Fibroblast of mammary gland (primary cell): ENCODE data around the gene PLA2G4B.
A peak's percentile ranks its signal among the peaks of the same experiment; 100 is the strongest.

ENCODE experiments used
- DNase-seq: peaks from one replicate; pipeline ENCODE4 v3.0.0-alpha.2; 2010; ENCODE audit warnings: low read depth
- H3K4me3 ChIP-seq: 2 replicates; pipeline ENCODE4 v1.5.1; 2011; ENCODE audit warnings: low read depth, mild to moderate bottlenecking, low read length, moderate library complexity; ENCODE audit not compliant: control insufficient read depth
- TF ChIP-seq, protein P1 (sequence below): conservative IDR thresholded peaks from 2 replicates; pipeline ENCODE4 v1.5.1; 2011; ENCODE audit warnings: low read depth, low read length, inconsistent platforms; ENCODE audit not compliant: control insufficient read depth, insufficient read depth

The PLA2G4B gene, protein sequence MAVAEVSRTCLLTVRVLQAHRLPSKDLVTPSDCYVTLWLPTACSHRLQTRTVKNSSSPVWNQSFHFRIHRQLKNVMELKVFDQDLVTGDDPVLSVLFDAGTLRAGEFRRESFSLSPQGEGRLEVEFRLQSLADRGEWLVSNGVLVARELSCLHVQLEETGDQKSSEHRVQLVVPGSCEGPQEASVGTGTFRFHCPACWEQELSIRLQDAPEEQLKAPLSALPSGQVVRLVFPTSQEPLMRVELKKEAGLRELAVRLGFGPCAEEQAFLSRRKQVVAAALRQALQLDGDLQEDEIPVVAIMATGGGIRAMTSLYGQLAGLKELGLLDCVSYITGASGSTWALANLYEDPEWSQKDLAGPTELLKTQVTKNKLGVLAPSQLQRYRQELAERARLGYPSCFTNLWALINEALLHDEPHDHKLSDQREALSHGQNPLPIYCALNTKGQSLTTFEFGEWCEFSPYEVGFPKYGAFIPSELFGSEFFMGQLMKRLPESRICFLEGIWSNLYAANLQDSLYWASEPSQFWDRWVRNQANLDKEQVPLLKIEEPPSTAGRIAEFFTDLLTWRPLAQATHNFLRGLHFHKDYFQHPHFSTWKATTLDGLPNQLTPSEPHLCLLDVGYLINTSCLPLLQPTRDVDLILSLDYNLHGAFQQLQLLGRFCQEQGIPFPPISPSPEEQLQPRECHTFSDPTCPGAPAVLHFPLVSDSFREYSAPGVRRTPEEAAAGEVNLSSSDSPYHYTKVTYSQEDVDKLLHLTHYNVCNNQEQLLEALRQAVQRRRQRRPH

DNA sequence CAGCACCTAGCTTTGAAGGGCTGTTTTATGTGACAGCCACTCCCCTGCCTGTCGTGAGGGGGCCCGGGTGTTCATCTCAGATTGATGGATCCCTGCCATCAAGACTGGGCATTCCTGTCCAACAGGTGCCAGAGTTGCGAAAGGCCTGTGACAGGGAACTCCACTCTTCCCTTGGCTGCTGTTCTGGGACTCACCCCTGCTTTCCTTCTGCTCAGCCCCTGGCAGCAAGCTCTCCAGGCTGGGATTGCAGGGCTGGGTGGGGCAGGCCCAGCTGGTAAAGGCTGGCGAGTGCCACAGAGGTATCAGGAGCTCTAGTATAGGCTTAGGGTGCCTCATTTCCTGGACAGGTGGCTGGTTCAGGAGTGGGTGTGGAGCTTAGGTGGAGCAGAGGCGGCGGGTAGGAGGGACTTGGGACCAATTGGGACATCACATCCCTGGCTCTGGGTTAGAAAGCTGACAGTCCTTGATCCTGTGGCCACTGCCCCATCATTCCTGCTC, at the start of gene PLA2G4B:
Gene PLA2G4B (plus strand): TSS at position 448 of the 498 bp plus-strand sequence. CDS start 67 bp downstream, outside the sequence.
- TF ChIP-seq, protein P1, sequence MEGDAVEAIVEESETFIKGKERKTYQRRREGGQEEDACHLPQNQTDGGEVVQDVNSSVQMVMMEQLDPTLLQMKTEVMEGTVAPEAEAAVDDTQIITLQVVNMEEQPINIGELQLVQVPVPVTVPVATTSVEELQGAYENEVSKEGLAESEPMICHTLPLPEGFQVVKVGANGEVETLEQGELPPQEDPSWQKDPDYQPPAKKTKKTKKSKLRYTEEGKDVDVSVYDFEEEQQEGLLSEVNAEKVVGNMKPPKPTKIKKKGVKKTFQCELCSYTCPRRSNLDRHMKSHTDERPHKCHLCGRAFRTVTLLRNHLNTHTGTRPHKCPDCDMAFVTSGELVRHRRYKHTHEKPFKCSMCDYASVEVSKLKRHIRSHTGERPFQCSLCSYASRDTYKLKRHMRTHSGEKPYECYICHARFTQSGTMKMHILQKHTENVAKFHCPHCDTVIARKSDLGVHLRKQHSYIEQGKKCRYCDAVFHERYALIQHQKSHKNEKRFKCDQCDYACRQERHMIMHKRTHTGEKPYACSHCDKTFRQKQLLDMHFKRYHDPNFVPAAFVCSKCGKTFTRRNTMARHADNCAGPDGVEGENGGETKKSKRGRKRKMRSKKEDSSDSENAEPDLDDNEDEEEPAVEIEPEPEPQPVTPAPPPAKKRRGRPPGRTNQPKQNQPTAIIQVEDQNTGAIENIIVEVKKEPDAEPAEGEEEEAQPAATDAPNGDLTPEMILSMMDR: no peak
- no peak within 1 kb of the TSS for H3K4me3 ChIP-seq
- no peak for DNase-seq

DNA sequence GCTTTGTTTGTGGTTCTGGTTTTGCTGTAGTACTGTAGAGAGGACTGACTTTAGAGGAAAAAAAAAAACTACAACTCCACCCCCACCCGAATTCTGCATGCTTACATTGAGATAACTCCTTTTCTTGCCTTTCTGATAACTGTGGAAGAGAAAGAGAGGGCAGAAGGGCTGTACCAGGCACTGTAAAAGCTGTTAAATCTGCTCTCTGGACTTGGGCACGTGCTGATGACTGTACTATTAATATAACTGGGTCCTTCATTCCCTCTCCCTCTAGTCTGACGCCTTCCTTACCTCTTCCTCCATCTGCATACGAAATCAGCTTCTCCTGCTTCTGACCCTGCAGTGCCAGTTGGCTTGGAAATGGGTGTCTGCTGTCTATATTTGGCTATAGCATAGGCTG, 49.4 kb upstream of the PLA2G4B start:
- no peak overlapping the region for H3K4me3 ChIP-seq
- DNase-seq: no peak
- TF ChIP-seq, protein P1: no peak

DNA sequence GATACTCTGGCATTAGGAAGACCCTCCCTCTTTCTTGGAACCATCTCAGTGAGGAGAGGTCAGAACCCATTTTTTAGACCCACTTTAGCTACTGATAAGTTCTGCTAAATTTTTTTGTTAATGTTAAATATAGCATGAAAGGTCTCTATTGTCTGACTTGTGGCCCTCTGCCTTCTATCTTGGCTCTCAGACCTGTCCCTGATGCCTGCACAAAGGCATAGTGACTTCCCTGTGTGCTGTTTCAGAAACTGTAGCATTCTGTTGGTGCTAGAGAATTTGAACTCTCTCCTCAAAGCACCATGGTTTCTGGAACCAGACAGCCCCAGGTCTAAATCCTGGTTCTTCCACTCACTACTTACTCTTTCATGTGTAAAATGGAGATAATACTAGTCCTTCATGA, 49.0 kb upstream of the PLA2G4B start:
- TF ChIP-seq, protein P1: no peak
- H3K4me3 ChIP-seq: no peak overlapping the region
- no peak for DNase-seq

DNA sequence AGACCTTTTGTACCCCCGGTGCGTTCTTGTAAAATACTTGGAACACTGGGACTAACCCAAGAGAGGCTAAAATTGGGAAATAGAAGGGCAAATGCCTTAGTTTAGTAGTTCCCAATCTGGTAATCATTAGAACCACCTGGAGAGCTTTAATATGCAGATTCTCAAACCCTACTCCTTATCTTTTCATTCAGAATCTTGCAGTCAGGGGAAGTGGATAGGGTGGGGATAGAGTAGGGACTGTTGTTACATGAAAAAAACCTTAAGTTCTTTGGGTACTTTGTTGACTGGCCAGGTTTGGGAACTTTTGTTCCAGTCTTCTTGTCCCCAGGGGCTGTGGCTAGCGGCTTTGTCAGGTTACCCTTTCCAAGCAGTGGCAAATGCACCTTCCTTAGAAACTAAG, 48.5 kb upstream of the PLA2G4B start:
- no peak overlapping the region for H3K4me3 ChIP-seq
- DNase-seq: no peak
- TF ChIP-seq, protein P1: no peak

- H3K4me3 ChIP-seq: no peak overlapping the region
- TF ChIP-seq, protein P1: no peak
- peak; percentile 66 for DNase-seq
These were observed 47.7 kb upstream of the PLA2G4B start for GRCh38 chr15:41790756-41791546.

DNA sequence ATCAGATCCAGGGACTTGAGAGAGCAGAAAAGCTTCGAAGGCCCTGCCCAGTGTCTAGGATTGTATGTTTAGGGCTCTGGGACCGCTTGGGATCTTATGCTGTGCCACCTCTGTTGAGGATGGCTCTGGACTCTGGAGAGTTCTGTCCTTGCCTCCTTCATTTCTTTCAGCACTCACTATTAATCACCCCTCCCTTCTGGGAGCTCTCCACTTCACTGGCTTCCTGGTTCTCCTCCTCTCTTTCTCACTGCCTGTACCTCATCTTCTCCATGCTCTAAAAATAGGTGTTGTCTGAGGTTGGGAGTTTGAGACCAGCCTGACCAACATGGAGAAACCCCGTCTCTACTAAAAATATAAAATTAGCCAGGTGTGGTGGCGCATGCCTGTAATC, 47.1 kb upstream of the PLA2G4B start:
- TF ChIP-seq, protein P1: no peak
- no peak overlapping the region for H3K4me3 ChIP-seq
- no peak for DNase-seq
